SK-N-MC (cell line): Measurements from ENCODE around the gene PRPF8.
"Not testable (repeated sequence)": the region's sequence is repeated elsewhere in the genome, so short reads cannot be mapped to it uniquely, and the experiment has no call there.

Experiments
- DNase-seq: peaks from one replicate; pipeline ENCODE4 v3.0.0-alpha.2; 2011; ENCODE audit warnings: low read depth, low spot score
- H3K27ac ChIP-seq: fragments of 200-600 bp; sonication (generic); 2 replicates; pipeline ENCODE4 v1.5.1; 2016; ENCODE audit warnings: mixed run types
- H3K36me3 ChIP-seq: fragments of 200-600 bp; sonication (generic); 2 replicates; pipeline ENCODE4 v1.6.1; 2017; ENCODE audit warnings: antibody characterized with exemption, low read length, mixed read lengths; ENCODE audit not compliant: insufficient read depth
- H3K4me3 ChIP-seq: fragments of 200-600 bp; sonication (generic); 2 replicates; pipeline ENCODE4 v1.5.1; 2016
- H3K9ac ChIP-seq: fragments of 200-600 bp; sonication (generic); 2 replicates; pipeline ENCODE4 v1.8.0; 2017; ENCODE audit warnings: mixed run types, mixed read lengths; ENCODE audit not compliant: insufficient read length
- H3K9me3 ChIP-seq: fragments of 200-600 bp; sonication (generic); 2 replicates; pipeline ENCODE4 v1.6.1; 2017; ENCODE audit warnings: low read depth, mild to moderate bottlenecking, antibody characterized with exemption, low read length, moderate library complexity, mixed read lengths
- EZH2 ChIP-seq: fragments of 200-600 bp; sonication (generic); IDR thresholded peaks from one replicate; pipeline ENCODE4 v1.6.1; 2017; ENCODE audit warnings: antibody characterized with exemption
- FOXP2 ChIP-seq: optimal IDR thresholded peaks from 2 replicates; pipeline ENCODE3; 2011; ENCODE audit warnings: mild to moderate bottlenecking, moderate library complexity; ENCODE audit not compliant: insufficient read depth; ENCODE audit errors: extremely low read length, control extremely low read depth
- POLR2AphosphoS5 ChIP-seq: IDR thresholded peaks from 2 replicates; pipeline ENCODE4 v1.6.1; 2012; ENCODE audit warnings: mild to moderate bottlenecking, low read depth, low read length, borderline replicate concordance

PRPF8 gene

GRCh38 chr17:1713160-1713877 lies 28.7 kb upstream of the PRPF8 start:
- Histone ChIP-seq H3K4me3 (peak overlapping the region; percentile 93; the same call in 1 of the 2 replicates), H3K9ac (no peak overlapping the region)

DNA sequence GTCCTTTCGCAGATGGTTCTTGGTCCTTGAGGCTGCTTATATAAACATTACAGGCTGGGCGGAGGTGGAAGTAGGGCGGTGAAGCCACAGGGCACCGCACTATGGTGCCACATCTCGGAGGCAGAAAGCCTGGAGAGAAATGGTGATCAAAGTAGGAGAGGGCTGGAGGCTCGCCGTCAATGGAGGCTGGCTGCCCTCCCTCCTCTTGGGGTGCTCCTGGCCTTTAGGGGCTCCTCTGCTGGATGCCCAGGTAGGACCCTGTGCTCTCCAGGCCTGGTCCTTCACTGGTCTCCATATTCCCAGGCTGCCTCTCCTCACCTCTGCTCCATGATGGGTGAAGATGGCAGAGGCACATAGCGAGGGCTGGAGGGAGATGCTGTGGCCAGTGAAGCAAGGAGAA lies 27.6 kb upstream of the PRPF8 start:
- no peaks in the 10 kb centered on the region for H3K9me3 ChIP-seq
- TF ChIP-seq EZH2 (no peak), FOXP2 (no peak), POLR2AphosphoS5 (no peak)
- no peak for DNase-seq
- no peaks in the 10 kb centered on the region for H3K36me3 ChIP-seq
- H3K9ac ChIP-seq = no peak overlapping the region
- H3K4me3 ChIP-seq = no peak overlapping the region
- H3K27ac ChIP-seq = peak overlapping the region; percentile 97

More at GRCh38 chr17:1713160-1713877, 28.7 kb upstream of the PRPF8 start:
- Histone ChIP-seq H3K27ac (peak overlapping the region; percentile 97), H3K9me3 (no peaks in the 10 kb centered on the region), H3K36me3 (no peaks in the 10 kb centered on the region)
- DNase-seq = no peak
- TF ChIP-seq POLR2AphosphoS5 = no peak
- TF ChIP-seq FOXP2 = no peak
- no peak for TF ChIP-seq EZH2

GRCh38 chr17:1711804-1712203 lies 27.1 kb upstream of the PRPF8 start:
- Histone ChIP-seq H3K36me3 (no peaks in the 10 kb centered on the region), H3K27ac (peak overlapping the region; percentile 76), H3K4me3 (no peak overlapping the region), H3K9ac (no peak overlapping the region), H3K9me3 (no peaks in the 10 kb centered on the region)
- no peak for DNase-seq
- TF ChIP-seq FOXP2 (no peak), POLR2AphosphoS5 (no peak), EZH2 (no peak)

DNA sequence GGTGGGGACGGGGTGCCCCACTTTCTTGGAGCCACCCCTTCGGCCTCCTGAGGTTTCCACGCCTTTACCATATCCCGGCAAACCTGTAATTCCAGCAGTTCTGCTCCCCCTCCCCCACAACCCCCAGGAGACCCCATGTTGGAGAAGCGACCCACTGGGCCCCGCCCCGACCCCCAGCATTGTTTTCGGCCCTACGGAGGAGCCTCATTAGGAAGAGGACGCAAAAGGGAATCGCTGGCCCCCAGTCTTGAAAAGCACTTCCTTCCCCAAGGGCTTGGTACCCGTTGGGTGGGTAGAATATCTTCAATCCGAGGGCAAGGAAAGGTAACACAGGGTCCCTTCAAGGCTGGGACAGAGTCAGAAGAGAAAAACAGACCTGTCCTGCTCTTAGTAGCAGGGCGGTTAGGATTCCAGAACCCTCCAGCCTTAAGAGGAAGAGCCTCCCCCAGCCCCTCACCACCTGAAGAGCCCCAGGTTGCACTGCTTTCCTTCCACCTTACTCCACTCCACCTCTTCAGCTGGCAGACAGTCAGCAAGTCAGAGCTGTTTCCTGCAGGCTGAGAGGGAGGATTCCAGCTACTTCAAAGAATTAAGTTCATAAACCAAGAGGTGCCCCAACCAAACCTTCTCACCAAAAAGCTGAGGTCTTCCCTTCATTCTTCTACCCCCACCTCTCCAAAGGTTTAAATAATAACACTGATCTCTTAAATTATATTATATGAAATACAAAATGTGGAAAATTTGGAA lies 26.3 kb upstream of the PRPF8 start:
- no peak for TF ChIP-seq FOXP2
- no peak for TF ChIP-seq EZH2
- no peak for TF ChIP-seq POLR2AphosphoS5
- Histone ChIP-seq H3K9ac (peak overlapping the region; percentile 82), H3K36me3 (no peaks in the 10 kb centered on the region), H3K9me3 (no peaks in the 10 kb centered on the region), H3K4me3 (peak overlapping the region; percentile 90), H3K27ac (peak overlapping the region; percentile 76)
- no peak for DNase-seq

DNA sequence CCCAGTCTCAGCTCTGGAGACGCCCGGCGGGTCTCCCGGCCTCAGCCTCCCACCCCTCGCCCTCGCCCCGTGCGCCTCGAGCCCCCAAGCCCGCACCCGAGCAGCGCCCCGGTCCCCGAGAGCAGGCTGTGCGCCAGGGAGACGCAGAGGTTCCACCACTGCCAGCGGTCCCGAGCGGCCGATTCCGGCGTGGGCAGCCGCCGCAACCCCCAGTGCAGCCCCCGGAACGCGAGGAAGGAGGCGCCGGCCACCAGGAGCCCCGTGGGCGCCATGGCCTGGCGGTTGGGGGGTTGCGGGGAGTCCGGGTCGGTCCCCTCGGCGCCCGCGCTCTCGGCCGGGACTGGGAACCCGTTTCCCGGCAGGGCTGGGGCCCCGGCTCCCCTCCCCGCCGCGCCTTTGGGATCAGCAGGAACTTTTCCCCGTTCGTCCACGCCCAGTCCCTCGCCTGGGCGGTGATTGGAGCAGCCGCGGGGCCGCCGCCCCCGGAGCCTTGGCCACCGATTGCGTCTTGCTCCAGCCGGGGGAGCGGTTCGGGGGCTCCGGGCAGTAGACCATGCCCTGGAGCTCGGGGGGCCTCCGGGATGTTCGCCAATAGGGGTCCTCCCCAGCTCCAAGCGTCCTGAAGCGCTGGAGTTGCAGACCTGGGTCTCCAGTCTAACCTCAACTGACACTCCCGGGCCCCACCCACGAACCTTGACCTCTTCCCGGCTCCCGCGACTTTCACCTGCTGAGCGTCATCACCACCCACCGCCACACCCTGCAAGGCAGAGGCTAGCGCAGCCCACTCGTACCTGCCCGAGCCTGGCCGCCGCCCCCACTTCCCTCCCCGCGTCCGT lies 25.5 kb upstream of the PRPF8 start, which contains the start of gene TLCD2:
TLCD2 (minus strand) TSS at position 407 of the 836 bp plus-strand sequence; CDS start at position 272, 135 bp downstream.
- no peak for TF ChIP-seq FOXP2
- peak; percentile 34; the same call in 1 of the 2 replicates for TF ChIP-seq POLR2AphosphoS5
- TF ChIP-seq EZH2 = no peak
- Histone ChIP-seq H3K27ac (peak within 1 kb of the TSS; percentile 76), H3K36me3 (no peaks in the 10 kb centered on the region), H3K9me3 (no peaks in the 10 kb centered on the region), H3K4me3 (peak within 1 kb of the TSS; percentile 90), H3K9ac (peak within 1 kb of the TSS; percentile 82)
- DNase-seq = no peak

DNA sequence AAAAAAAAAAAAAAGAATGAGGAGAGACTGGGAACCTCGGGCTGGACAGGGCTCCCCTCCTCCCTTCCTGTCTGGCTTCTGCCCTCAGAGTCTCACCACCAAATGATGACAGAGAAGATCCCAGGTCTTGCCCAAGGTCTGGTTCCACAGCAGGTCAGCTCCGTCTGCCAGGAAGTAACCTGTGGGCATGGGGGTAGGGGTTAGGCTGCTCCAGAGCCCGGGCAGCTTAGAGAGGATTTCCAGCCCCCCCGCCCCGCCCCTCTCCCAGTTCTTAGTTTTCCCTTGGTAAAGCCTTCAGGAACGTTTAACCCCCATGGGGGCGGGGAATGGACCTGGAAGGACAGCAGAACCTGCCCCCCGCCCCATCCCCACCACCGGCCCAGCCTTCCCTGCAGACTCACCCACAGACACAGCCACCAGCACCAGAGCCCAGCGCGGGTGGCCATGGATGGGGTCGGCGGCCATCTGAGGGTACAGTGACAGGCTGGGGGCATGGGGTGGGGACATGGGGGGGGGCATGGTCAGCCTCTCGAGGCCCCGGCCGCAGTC lies 24.8 kb upstream of the PRPF8 start:
- peak overlapping the region; percentile 90 for H3K4me3 ChIP-seq

GRCh38 chr17:1708791-1709346 lies 24.2 kb upstream of the PRPF8 start:
- not testable (repeated sequence) for H3K9me3 ChIP-seq, H3K36me3 ChIP-seq, H3K4me3 ChIP-seq, H3K9ac ChIP-seq, DNase-seq, H3K27ac ChIP-seq

More for the DNA sequence above, 24.8 kb upstream of the PRPF8 start:
- no peak overlapping the region for H3K27ac ChIP-seq
- peak overlapping the region; percentile 82 for H3K9ac ChIP-seq
- no peak for TF ChIP-seq FOXP2
- no peak for TF ChIP-seq EZH2
- no peak for TF ChIP-seq POLR2AphosphoS5
- H3K9me3 ChIP-seq = no peaks in the 10 kb centered on the region
- no peaks in the 10 kb centered on the region for H3K36me3 ChIP-seq
- DNase-seq = no peak
